HEK293T (cell line): ENCODE results near the gene IRF2.

Experiments
- CTCF ChIA-PET: fragments of 350-600 bp; formaldehyde crosslinking; extraction: SDS; loops from one replicate; lab custom pipeline; 2021; ENCODE audit warnings: antibody characterized with exemption, inconsistent platforms; lab: Yijun Ruan, JAX
- POLR2A ChIA-PET: fragments of 350-600 bp; formaldehyde crosslinking; extraction: SDS; loops from one replicate; lab custom pipeline; 2020; ENCODE audit warnings: antibody characterized with exemption, inconsistent platforms; lab: Yijun Ruan, JAX
- DNase-seq: peaks from one replicate; pipeline ENCODE4 v3.0.0; 2012; ENCODE audit warnings: mixed read lengths; ENCODE audit errors: extremely low spot score
- ARNT ChIP-seq: fragments of 450-650 bp; IDR thresholded peaks from 2 replicates; pipeline ENCODE4 v1.6.1; 2017; ENCODE audit warnings: mild to moderate bottlenecking
- BHLHE40 ChIP-seq: fragments of 450-650 bp; IDR thresholded peaks from 2 replicates; pipeline ENCODE4 v1.6.1; 2016; ENCODE audit warnings: mild to moderate bottlenecking, moderate library complexity, borderline replicate concordance
- CTBP1 ChIP-seq: fragments of 450-650 bp; IDR thresholded peaks from 2 replicates; pipeline ENCODE4 v1.6.1; 2016; ENCODE audit warnings: borderline replicate concordance
- ELF4 ChIP-seq: fragments of 450-650 bp; IDR thresholded peaks from 2 replicates; pipeline ENCODE4 v1.6.1; 2017; ENCODE audit warnings: antibody characterized with exemption
- FOXA1 ChIP-seq: fragments of 450-650 bp; IDR thresholded peaks from 2 replicates; pipeline ENCODE4 v1.6.1; 2016; ENCODE audit warnings: mild to moderate bottlenecking
- FOXK2 ChIP-seq: fragments of 450-650 bp; IDR thresholded peaks from 2 replicates; pipeline ENCODE4 v1.6.1; 2016; ENCODE audit warnings: mild to moderate bottlenecking
- FOXM1 ChIP-seq: fragments of 450-650 bp; IDR thresholded peaks from 2 replicates; pipeline ENCODE4 v1.6.1; 2017; ENCODE audit warnings: mild to moderate bottlenecking, borderline replicate concordance
- HDGF ChIP-seq: fragments of 450-650 bp; IDR thresholded peaks from 2 replicates; pipeline ENCODE4 v1.6.1; 2017; ENCODE audit warnings: antibody characterized with exemption, borderline replicate concordance
- L3MBTL2 ChIP-seq: fragments of 450-650 bp; conservative IDR thresholded peaks from 2 replicates; pipeline ENCODE4 v1.6.1; 2016; ENCODE audit warnings: mild to moderate bottlenecking
- LEF1 ChIP-seq: fragments of 450-650 bp; IDR thresholded peaks from 2 replicates; pipeline ENCODE4 v1.6.1; 2017; ENCODE audit warnings: mild to moderate bottlenecking, borderline replicate concordance
- NFRKB ChIP-seq: fragments of 450-650 bp; IDR thresholded peaks from 2 replicates; pipeline ENCODE4 v1.6.1; 2016; ENCODE audit warnings: mild to moderate bottlenecking, moderate library complexity
- SP1 ChIP-seq: fragments of 450-650 bp; IDR thresholded peaks from 2 replicates; pipeline ENCODE4 v1.6.1; 2017
- SUZ12 ChIP-seq: fragments of 450-650 bp; IDR thresholded peaks from 2 replicates; pipeline ENCODE4 v1.6.1; 2016; ENCODE audit warnings: mild to moderate bottlenecking
- TARDBP ChIP-seq: fragments of 450-650 bp; IDR thresholded peaks from 2 replicates; pipeline ENCODE4 v1.6.1; 2016
- ZNF384 ChIP-seq: fragments of 450-650 bp; IDR thresholded peaks from 2 replicates; pipeline ENCODE4 v1.6.1; 2016
- TF ChIP-seq, protein P1 (sequence below): fragments of 450-650 bp; IDR thresholded peaks from 2 replicates; pipeline ENCODE4 v1.6.1; 2016

The IRF2 gene

DNA sequence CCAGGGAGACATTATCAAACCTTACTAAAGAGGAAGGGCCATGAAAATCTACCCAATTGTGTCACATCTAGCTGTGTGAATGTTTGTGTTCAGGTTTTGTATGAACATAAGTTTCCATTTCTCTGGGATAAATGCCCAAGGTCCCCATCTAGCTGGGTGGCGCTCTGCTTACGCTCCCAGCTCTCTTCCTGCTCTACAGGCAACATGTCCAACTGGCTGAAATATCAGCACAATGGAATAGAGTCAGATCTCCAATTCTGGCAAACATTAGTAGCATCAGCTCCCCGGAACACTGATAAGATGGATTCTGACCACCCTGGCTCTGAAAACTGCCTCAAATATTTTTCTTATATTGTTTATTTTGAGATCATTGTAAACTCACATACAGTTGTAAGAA is 74.8 kb downstream of the IRF2 start:
- CTCF ChIA-PET = no interaction called here
- POLR2A ChIA-PET = no interaction called here
- DNase-seq = no peak
- TF ChIP-seq ZNF384 = no peak
- TF ChIP-seq FOXM1 = no peak
- no peak for TF ChIP-seq LEF1
- no peak for TF ChIP-seq FOXK2
- TF ChIP-seq NFRKB = no peak
- TF ChIP-seq, protein P1, sequence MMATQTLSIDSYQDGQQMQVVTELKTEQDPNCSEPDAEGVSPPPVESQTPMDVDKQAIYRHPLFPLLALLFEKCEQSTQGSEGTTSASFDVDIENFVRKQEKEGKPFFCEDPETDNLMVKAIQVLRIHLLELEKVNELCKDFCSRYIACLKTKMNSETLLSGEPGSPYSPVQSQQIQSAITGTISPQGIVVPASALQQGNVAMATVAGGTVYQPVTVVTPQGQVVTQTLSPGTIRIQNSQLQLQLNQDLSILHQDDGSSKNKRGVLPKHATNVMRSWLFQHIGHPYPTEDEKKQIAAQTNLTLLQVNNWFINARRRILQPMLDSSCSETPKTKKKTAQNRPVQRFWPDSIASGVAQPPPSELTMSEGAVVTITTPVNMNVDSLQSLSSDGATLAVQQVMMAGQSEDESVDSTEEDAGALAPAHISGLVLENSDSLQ = no peak
- TF ChIP-seq BHLHE40 = no peak
- TF ChIP-seq ELF4 = no peak
- no peak for TF ChIP-seq ARNT
- TF ChIP-seq SUZ12 = no peak
- no peak for TF ChIP-seq FOXA1
- no peak for TF ChIP-seq HDGF
- no peak for TF ChIP-seq TARDBP
- TF ChIP-seq CTBP1 = no peak
- no peak for TF ChIP-seq L3MBTL2

DNA sequence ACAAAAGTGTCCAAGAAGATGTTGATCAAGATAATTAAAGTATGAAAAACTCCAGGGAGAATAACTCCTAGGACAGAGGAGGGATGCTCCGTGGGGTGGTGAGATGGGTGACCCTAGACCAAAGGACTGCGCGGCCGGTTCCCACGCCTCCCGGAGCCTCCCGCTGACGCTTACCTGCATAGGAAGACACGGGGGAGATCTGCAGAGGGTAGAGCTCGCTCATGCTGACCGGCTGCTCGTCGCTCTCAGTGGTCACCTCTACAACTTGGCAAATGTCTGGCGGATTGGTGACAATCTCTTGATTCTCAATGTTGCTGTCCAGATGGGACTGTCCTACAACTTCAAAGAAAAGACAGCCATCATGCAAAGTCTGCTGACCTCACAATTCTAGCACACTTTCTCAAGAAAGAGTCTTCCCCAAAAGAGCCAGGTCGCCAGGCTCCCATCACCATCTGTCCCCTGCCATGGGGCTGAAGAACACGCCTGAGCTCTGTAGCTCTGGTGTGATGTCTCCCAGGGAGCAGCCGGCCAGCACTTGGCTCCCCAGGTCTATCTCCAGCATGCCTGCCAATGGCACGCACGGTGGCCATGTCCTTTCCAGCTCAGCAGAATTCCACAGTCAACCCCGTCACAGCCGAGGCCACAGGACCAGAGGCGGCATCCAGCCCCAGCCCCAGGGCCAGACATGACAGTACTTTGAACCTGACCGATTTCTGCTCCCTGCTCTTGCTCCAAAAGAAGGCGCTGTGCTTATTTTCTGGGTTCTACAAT is 75.4 kb downstream of the IRF2 start:
- ChIA-PET CTCF (no interaction called here), POLR2A (no interaction called here)
- DNase-seq = no peak
- TF ChIP-seq L3MBTL2 = no peak
- TF ChIP-seq BHLHE40 = no peak
- no peak for TF ChIP-seq LEF1
- TF ChIP-seq FOXA1 = no peak
- no peak for TF ChIP-seq TARDBP
- TF ChIP-seq ELF4 = no peak
- TF ChIP-seq, protein P1 = no peak

DNA sequence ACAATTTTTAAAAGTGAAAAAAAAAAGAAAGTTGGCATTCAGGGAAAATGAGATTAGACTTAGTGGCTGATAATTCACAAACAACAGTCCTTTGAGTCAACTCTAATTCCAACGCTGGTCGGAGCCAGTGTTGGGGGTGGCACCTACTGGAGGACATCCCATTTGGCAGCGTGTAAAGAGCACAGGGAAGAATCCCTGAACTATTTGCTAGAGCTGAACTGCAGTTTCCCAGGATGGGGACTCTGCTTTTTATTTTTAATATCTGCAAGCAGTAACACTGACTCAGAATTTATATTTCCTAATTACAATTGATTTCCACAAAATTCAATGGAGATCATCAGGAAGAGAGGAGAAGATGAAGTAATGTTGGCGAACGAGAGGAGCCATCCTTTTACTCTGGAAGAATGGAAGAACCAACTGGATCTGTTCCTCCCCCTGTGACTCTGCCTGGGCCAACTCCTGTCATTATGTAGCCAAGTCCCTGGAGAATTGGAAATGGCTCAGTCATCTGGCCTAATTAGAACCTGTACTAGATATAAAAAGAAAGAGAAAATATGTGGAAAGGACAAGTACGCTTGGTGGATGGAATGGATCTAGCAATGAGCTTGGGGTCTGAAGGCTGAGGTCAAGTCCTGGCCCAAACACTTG is 76.7 kb downstream of the IRF2 start:
- ChIA-PET POLR2A (no interaction called here), CTCF (no interaction called here)
- no peak for DNase-seq
- TF ChIP-seq SUZ12 = no peak
- TF ChIP-seq LEF1 = no peak
- TF ChIP-seq ARNT = no peak
- TF ChIP-seq NFRKB = no peak
- TF ChIP-seq FOXM1 = no peak
- TF ChIP-seq ZNF384 = no peak

DNA sequence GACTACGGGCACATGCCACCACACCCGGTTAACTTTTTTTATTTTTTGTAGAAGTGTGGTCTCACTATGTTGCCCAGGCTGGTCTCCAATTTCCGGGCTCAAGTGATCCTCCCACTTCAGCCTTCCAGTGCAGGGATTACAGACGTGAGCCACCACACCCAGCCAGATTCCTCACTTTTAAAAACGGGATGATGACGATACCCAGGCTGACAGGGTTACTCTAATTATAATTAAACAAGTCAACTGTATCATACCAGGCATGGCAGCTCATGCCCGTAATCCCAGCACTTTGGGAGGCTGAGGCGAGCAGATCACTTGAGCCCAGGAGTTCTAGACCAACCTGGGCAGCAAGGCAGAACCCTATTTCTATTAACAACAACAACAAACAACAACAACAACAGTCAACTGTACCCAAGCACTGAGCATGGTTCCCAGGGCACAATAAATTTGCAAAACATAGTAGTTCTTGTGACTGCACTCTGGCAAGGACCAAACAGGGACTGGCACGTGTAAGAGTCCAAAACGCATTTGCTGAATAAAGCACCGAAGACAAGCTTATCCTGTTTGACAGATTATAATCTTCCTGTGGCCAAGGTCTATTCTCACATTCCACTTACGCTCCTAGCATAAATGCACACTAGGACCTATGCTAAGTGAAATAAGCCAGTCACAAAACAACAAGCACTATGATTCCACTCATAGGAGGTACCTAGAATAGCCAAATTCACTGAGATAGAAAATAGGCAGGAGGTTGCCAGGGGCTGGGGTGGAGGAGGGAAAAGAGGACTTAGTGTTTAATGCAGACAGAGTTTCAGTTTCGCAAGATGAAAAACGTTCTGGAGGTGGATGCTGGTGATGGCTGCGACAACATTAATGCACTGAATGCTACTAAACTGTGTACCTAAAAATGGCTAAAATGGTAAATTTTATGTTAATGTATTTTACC is 77.5 kb downstream of the IRF2 start:
- ChIA-PET CTCF (no interaction called here), POLR2A (no interaction called here)
- TF ChIP-seq, protein P1 = no peak
- no peak for TF ChIP-seq TARDBP
- TF ChIP-seq SP1 = no peak
- no peak for TF ChIP-seq FOXM1
- TF ChIP-seq ELF4 = no peak
- TF ChIP-seq LEF1 = no peak
- TF ChIP-seq NFRKB = no peak
- no peak for TF ChIP-seq ARNT
- no peak for TF ChIP-seq ZNF384
- no peak for TF ChIP-seq SUZ12
- no peak for TF ChIP-seq CTBP1
- TF ChIP-seq BHLHE40 = no peak
- no peak for TF ChIP-seq FOXK2
- no peak for TF ChIP-seq HDGF
- DNase-seq = no peak

DNA sequence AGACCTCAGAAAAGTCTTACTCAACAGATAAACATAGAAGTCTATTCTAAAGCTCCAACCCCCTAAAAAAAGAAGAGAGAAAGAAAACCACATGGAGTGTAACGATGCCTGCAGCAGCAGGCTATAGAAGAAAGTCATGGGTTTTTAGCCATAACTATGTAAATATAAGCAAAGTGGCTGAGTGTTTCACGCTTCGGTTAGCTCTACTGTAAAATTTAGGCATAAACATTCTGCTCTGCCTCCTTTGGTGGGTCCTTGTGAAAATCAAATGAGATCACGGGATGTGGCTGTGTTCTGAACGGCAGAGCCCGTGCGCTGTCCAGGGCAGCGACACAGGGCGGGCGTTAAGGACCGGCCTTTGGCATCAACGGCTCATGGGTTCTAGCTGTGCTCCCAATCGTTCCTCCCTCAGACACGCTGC is 78.4 kb downstream of the IRF2 start:
- TF ChIP-seq CTBP1 = no peak
- TF ChIP-seq LEF1 = no peak
- TF ChIP-seq HDGF = no peak
- no peak for TF ChIP-seq ARNT
- no peak for TF ChIP-seq BHLHE40
- TF ChIP-seq, protein P1 = no peak
- TF ChIP-seq ZNF384 = no peak
- no peak for TF ChIP-seq SP1
- no peak for TF ChIP-seq TARDBP
- TF ChIP-seq FOXM1 = no peak
- TF ChIP-seq L3MBTL2 = no peak
- no peak for TF ChIP-seq ELF4
- no peak for TF ChIP-seq NFRKB
- no peak for TF ChIP-seq FOXA1
- TF ChIP-seq FOXK2 = no peak
- TF ChIP-seq SUZ12 = no peak
- DNase-seq = no peak
- POLR2A ChIA-PET = no interaction called here
- CTCF ChIA-PET = no interaction called here
